Vagina (tissue), 2 donors: ENCODE results near the gene STAT2. TPM values are rescaled to one million over a fixed set of nuclear protein-coding genes. Genes with fewer than 3 reads are reported as not detected.

Source experiments
- DNase-seq, 2 donors: peaks; one replicate each; pipeline ENCODE4 v3.0.0-alpha.2; 2017; ENCODE audit errors: extremely low spot score in 2 of 2
- H3K27ac ChIP-seq: fragments of 200-600 bp; sonication (generic); one replicate; pipeline ENCODE4 v1.5.1; 2019
- H3K27me3 ChIP-seq: fragments of 200-600 bp; sonication (generic); one replicate; pipeline ENCODE4 v1.5.1; 2019
- H3K36me3 ChIP-seq, 2 donors: fragments of 200-600 bp; sonication (generic); one replicate each; pipeline ENCODE4 v1.5.1; 2017 to 2019
- H3K4me1 ChIP-seq: fragments of 200-600 bp; sonication (generic); one replicate; pipeline ENCODE4 v1.5.1; 2019
- H3K4me3 ChIP-seq, 2 donors: fragments of 200-600 bp; sonication (generic); 1 replicate in 1 of 2; 2 replicates in 1 of 2; pipeline ENCODE4 v1.5.1; 2016 to 2019
- H3K9me3 ChIP-seq: fragments of 200-600 bp; sonication (generic); one replicate; pipeline ENCODE4 v1.5.1; 2019
- CTCF ChIP-seq, 3 experiments: fragments of 450-650 bp in 2 of 3; fragments of 200-600 bp in 1 of 3; sonication (generic) in 1 of 3; IDR thresholded peaks; one replicate each; pipeline ENCODE4 v1.5.1; 2017 to 2019; ENCODE audit warnings: antibody characterized with exemption in 3 of 3, mild to moderate bottlenecking in 2 of 3, moderate library complexity in 2 of 3
- POLR2A ChIP-seq, 2 donors: fragments of 450-650 bp; IDR thresholded peaks; one replicate each; pipeline ENCODE4 v1.6.1; 2017; ENCODE audit warnings: antibody characterized with exemption in 2 of 2, mild to moderate bottlenecking in 2 of 2, moderate library complexity in 2 of 2
- POLR2AphosphoS5 ChIP-seq, 2 donors: sonication (generic); formaldehyde crosslinking; IDR thresholded peaks; one replicate each; pipeline ENCODE4 v1.9.0; 2017; ENCODE audit warnings: antibody characterized with exemption in 2 of 2, mild to moderate bottlenecking in 2 of 2, low read depth in 1 of 2; ENCODE audit not compliant: insufficient read depth in 1 of 2
- intact Hi-C: fragments of 100-400 bp; cut with DNase I; formaldehyde crosslinking; loops from one replicate; pipeline ENCODE4 v1.15.1; 2023
- total RNA-seq: library from RNA; depleted of rRNA; stranded (reverse); fragments of >200 nt; gene quantifications from one replicate; pipeline ENCODE4 v1.2.3, GENCODE V29; 2016

Gene STAT2
- total RNA-seq, 1 donor from 2014 or later = 109 TPM

- TF ChIP-seq POLR2A (IDR thresholded peaks at IDR 0.05) (no peak), CTCF (IDR thresholded peaks at IDR 0.05) (no peak), POLR2AphosphoS5 (IDR thresholded peaks at IDR 0.05; ENCODE audit: insufficient read depth in 1 of 2, low read depth in 1 of 2) (no peak)
These were observed 15.1 kb upstream of the STAT2 start for GRCh38 chr12:56374726-56375597.

GRCh38 chr12:56373515-56373914 is 13.6 kb upstream of the STAT2 start:
- intact Hi-C loops = no loop called here
- Histone ChIP-seq H3K36me3 (no peaks in the 10 kb centered on the region), H3K27ac (no peak overlapping the region), H3K4me1 (no peaks in the 10 kb centered on the region), H3K9me3 (no peaks in the 10 kb centered on the region), H3K4me3 (no peak overlapping the region), H3K27me3 (no peaks in the 10 kb centered on the region)
- DNase-seq = no peak
- no peak for TF ChIP-seq CTCF (IDR thresholded peaks at IDR 0.05)
- TF ChIP-seq POLR2AphosphoS5 (IDR thresholded peaks at IDR 0.05; ENCODE audit: insufficient read depth in 1 of 2, low read depth in 1 of 2) = no peak
- TF ChIP-seq POLR2A (IDR thresholded peaks at IDR 0.05) = no peak

More at GRCh38 chr12:56374726-56375597, 15.1 kb upstream of the STAT2 start:
- H3K27me3 ChIP-seq = no peaks in the 10 kb centered on the region
- no peaks in the 10 kb centered on the region for H3K9me3 ChIP-seq
- no peaks in the 10 kb centered on the region for H3K4me1 ChIP-seq
- H3K4me3 ChIP-seq = no peak overlapping the region
- no peak overlapping the region for H3K27ac ChIP-seq
- DNase-seq = no peak
- intact Hi-C loops = no loop called here
- no peaks in the 10 kb centered on the region for H3K36me3 ChIP-seq

GRCh38 chr12:56366948-56367347 is 7.0 kb upstream of the STAT2 start:
- no peaks in the 10 kb centered on the region for H3K9me3 ChIP-seq
- no peak overlapping the region for H3K4me3 ChIP-seq
- no peaks in the 10 kb centered on the region for H3K4me1 ChIP-seq
- intact Hi-C loops = no loop called here
- DNase-seq = no peak
- no peak overlapping the region for H3K27ac ChIP-seq
- no peaks in the 10 kb centered on the region for H3K36me3 ChIP-seq
- TF ChIP-seq POLR2A (IDR thresholded peaks at IDR 0.05) = no peak
- no peak for TF ChIP-seq CTCF (IDR thresholded peaks at IDR 0.05)
- no peak for TF ChIP-seq POLR2AphosphoS5 (IDR thresholded peaks at IDR 0.05; ENCODE audit: insufficient read depth in 1 of 2, low read depth in 1 of 2)
- H3K27me3 ChIP-seq = no peaks in the 10 kb centered on the region

GRCh38 chr12:56362130-56363059 is 2.5 kb upstream of the STAT2 start, which contains the start of gene APOF:
TSS of gene APOF (minus strand) at chr12:56362857. CDS start at chr12:56362745, 112 bp downstream.
- no peak for TF ChIP-seq POLR2AphosphoS5 (IDR thresholded peaks at IDR 0.05; ENCODE audit: insufficient read depth in 1 of 2, low read depth in 1 of 2)
- TF ChIP-seq POLR2A (IDR thresholded peaks at IDR 0.05) = no peak
- no peak for TF ChIP-seq CTCF (IDR thresholded peaks at IDR 0.05)
- Histone ChIP-seq H3K9me3 (no peaks in the 10 kb centered on the region), H3K4me3 (no peak within 1 kb of the TSS), H3K4me1 (peaks cover 15% of the 10 kb centered on the region), H3K27me3 (no peaks in the 10 kb centered on the region), H3K27ac (no peak within 1 kb of the TSS), H3K36me3 (no peaks in the 10 kb centered on the region)
- no peak for DNase-seq
- intact Hi-C loops = loop anchor here (1.0 kb wide), 1 partner anchor 47 kb away; the partner anchor contains the start of gene CNPY2
